ENCODE results near the gene LPCAT3. TPM values are rescaled to one million over a fixed set of nuclear protein-coding genes. Genes with fewer than 3 reads are reported as not detected.
A peak's percentile ranks its signal among the peaks of the same experiment; 100 is the strongest.

LPCAT3 gene
- total and polyA plus RNA-seq, 2 of the 13 experiments (the other 11 are each of a cell fraction or from before 2014, with no cell fraction given), result 44.5 to 64.3 TPM

GRCh38 chr12:6937481-6938352, 80.6 kb downstream of the LPCAT3 start (continued):
- TF ChIP-seq, protein P1, sequence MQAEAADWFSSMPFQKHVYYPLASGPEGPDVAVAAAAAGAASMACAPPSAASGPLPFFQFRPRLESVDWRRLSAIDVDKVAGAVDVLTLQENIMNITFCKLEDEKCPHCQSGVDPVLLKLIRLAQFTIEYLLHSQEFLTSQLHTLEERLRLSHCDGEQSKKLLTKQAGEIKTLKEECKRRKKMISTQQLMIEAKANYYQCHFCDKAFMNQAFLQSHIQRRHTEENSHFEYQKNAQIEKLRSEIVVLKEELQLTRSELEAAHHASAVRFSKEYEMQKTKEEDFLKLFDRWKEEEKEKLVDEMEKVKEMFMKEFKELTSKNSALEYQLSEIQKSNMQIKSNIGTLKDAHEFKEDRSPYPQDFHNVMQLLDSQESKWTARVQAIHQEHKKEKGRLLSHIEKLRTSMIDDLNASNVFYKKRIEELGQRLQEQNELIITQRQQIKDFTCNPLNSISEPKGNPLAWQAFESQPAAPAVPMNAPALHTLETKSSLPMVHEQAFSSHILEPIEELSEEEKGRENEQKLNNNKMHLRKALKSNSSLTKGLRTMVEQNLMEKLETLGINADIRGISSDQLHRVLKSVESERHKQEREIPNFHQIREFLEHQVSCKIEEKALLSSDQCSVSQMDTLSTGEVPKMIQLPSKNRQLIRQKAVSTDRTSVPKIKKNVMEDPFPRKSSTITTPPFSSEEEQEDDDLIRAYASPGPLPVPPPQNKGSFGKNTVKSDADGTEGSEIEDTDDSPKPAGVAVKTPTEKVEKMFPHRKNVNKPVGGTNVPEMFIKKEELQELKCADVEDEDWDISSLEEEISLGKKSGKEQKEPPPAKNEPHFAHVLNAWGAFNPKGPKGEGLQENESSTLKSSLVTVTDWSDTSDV (CRISPR knock-in tag; IDR thresholded peaks at IDR 0.05), result peak; percentile 95
- no peak for TF ChIP-seq KIAA2018 (CRISPR knock-in tag; IDR thresholded peaks at IDR 0.05; ENCODE audit: borderline replicate concordance)
- 0 out of 2 replicates have a peak, but pooled peaks have one; percentile 36 for TF ChIP-seq ZNF274 (CRISPR knock-in tag; IDR thresholded peaks at IDR 0.05)
- peak; percentile 96 for TF ChIP-seq GABPB1 (CRISPR knock-in tag; IDR thresholded peaks at IDR 0.05)
- peak; percentile 80; the same call in 1 of the 2 replicates for TF ChIP-seq ZNF12 (CRISPR knock-in tag; IDR thresholded peaks at IDR 0.05)
- peak; percentile 72; the same call in 1 of the 2 replicates for TF ChIP-seq BRD4 (CRISPR knock-in tag; IDR thresholded peaks at IDR 0.05)
- peak; percentile 92 for TF ChIP-seq ZBTB4 (CRISPR knock-in tag; IDR thresholded peaks at IDR 0.05; ENCODE audit: borderline replicate concordance)
- no peak; the same call in 1 of the 2 replicates for TF ChIP-seq MYNN (CRISPR knock-in tag; IDR thresholded peaks at IDR 0.05; ENCODE audit: low read depth)
- TF ChIP-seq, protein P2, sequence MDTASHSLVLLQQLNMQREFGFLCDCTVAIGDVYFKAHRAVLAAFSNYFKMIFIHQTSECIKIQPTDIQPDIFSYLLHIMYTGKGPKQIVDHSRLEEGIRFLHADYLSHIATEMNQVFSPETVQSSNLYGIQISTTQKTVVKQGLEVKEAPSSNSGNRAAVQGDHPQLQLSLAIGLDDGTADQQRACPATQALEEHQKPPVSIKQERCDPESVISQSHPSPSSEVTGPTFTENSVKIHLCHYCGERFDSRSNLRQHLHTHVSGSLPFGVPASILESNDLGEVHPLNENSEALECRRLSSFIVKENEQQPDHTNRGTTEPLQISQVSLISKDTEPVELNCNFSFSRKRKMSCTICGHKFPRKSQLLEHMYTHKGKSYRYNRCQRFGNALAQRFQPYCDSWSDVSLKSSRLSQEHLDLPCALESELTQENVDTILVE (CRISPR knock-in tag; IDR thresholded peaks at IDR 0.05), result peak; percentile 92; the same call in 1 of the 2 replicates

Measured in HepG2 (cell line).